ENCODE results near the gene EDC3. TPM values are rescaled to one million over a fixed set of nuclear protein-coding genes. Genes with fewer than 3 reads are reported as not detected.

Gene EDC3
- total and polyA plus RNA-seq, 8 donors: 27.9 to 43.6 (median 36.7) TPM

DNA sequence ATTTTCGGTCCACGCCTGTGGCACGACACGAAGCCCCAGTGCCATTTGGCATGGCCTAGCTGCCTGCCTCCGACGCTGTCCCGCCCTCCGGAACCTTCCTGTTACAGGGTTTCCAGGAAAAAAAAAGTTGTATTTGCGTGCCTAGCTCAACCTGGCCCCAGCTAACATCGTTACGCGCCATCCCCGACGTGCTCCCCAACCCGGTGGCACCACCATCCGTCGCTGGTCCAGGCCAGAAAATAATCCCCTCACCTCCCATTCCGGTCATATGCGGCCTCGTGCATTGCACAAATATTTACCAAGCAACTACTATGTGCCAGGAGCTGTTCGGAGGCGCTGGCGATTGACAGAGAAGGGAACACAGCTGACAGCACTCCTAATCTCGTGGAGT lies 30.9 kb upstream of the EDC3 start:
- DNase-seq: no peak
- Histone ChIP-seq H3K27me3 (peaks cover 15 to 45% of the 10 kb centered on the region in 2 donors), H3K4me1 (peaks cover 0 to 18% of the 10 kb centered on the region in 2 donors), H3K27ac (peak overlapping the region in 1 of 2 donors; percentile 65), H3K36me3 (no peaks in the 10 kb centered on the region), H3K9me3 (no peaks in the 10 kb centered on the region), H3K4me3 (peak overlapping the region; percentile 47 to 58)
- TF ChIP-seq, protein P1, sequence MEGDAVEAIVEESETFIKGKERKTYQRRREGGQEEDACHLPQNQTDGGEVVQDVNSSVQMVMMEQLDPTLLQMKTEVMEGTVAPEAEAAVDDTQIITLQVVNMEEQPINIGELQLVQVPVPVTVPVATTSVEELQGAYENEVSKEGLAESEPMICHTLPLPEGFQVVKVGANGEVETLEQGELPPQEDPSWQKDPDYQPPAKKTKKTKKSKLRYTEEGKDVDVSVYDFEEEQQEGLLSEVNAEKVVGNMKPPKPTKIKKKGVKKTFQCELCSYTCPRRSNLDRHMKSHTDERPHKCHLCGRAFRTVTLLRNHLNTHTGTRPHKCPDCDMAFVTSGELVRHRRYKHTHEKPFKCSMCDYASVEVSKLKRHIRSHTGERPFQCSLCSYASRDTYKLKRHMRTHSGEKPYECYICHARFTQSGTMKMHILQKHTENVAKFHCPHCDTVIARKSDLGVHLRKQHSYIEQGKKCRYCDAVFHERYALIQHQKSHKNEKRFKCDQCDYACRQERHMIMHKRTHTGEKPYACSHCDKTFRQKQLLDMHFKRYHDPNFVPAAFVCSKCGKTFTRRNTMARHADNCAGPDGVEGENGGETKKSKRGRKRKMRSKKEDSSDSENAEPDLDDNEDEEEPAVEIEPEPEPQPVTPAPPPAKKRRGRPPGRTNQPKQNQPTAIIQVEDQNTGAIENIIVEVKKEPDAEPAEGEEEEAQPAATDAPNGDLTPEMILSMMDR (IDR thresholded peaks at IDR 0.05): no peak
- intact Hi-C loops (cut with DNase I): no loop called here
- no peak for ATAC-seq

DNA sequence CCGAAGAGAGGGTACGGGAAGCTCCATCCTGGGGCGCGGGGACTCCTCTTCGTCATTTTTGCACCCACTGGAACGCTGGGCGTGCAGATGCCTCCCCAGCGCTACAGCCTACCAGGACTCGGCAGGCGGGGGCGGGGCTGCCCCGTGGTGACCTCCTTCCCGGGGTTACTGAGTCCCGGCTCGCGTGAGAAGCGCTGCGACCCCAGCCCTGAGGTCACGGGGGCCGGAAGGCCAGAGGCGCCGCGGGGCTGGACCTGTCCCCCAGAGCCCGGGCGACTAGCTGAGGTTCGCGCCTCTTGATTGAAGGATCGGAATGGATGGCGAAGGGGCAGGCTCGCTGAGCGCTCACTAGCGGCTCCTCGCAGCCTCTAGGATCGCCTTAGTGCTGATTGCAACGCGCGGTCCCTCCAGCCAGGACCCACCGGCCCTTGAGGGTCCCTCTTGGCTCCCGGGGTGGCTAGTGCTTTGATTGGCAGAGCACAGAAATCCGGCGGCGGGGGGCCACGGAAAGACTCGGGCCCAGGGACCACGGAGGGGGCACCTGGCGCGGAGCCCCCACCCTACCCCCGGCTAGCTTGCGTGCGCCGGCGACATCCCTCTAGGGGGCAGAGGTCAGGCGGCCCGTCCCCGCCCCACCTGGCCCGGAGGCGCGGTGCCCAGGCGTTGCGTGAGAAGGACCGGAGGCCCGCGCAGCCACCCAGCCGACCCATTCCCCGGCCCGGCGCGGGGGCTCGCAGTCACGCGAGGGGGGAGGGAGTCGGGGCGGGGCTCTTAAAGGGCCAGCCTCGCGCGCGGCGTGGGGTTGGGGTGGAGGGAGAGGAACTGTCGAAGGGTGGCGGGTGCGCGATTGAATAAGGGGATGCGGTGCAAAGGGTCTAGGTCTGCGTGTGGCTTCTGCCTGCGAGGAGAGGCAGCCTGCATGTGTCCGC lies 30.3 kb upstream of the EDC3 start:
- H3K27me3 ChIP-seq: peaks cover 15 to 45% of the 10 kb centered on the region in 2 donors
- peak overlapping the region; percentile 47 to 58 for H3K4me3 ChIP-seq
- DNase-seq (peak in 1 of 4 donors; percentile 87), ATAC-seq (peak; percentile 75)
- TF ChIP-seq, protein P1 (IDR thresholded peaks at IDR 0.05): no peak
- peaks cover 0 to 18% of the 10 kb centered on the region in 2 donors for H3K4me1 ChIP-seq
- intact Hi-C loops (cut with DNase I): no loop called here
- H3K36me3 ChIP-seq: no peaks in the 10 kb centered on the region
- no peaks in the 10 kb centered on the region for H3K9me3 ChIP-seq
- H3K27ac ChIP-seq: peak overlapping the region in 1 of 2 donors; percentile 65

DNA sequence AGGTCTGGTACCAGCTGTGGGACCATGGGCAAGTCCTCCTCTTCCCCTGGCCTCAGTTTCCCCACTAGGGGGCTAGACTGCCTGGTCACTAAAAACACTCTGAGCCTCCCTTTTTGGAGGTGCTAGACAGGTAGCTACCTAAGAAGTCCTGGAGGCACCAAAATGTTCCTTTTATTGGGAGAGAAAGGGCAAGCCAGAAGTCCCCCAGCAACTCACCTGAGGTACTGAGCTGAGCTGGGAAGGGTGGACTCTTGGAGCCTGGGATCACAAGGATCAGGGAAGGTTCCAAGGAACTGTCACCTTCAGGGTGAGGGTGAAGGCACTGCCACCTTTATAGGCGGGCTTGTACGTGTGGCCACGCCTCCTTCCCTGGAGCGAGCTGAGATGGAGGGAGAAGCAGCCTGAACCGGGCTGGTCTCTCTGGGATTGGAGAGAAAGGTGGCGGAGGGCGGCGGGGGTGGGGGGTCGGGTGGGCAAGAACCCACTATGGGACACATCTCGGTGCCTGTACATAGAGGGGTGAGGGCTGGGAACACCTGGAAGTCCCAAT lies 29.5 kb upstream of the EDC3 start, which contains the start of gene CYP1A1:
Gene CYP1A1 (minus strand): TSS at position 304 of the 550 bp plus-strand sequence. CDS start 2,431 bp downstream, outside the sequence.
- DNase-seq (peak in 1 of 4 donors; percentile 82), ATAC-seq (peak; percentile 86)
- H3K27ac ChIP-seq: peak within 1 kb of the TSS in 1 of 2 donors; percentile 65
- H3K4me3 ChIP-seq: peak within 1 kb of the TSS; percentile 47 to 58
- H3K36me3 ChIP-seq: no peaks in the 10 kb centered on the region
- H3K27me3 ChIP-seq: peaks cover 15 to 45% of the 10 kb centered on the region in 2 donors
- peaks cover 0 to 18% of the 10 kb centered on the region in 2 donors for H3K4me1 ChIP-seq
- intact Hi-C loops (cut with DNase I): no loop called here
- H3K9me3 ChIP-seq: no peaks in the 10 kb centered on the region
- TF ChIP-seq, protein P1 (IDR thresholded peaks at IDR 0.05): no peak

DNA sequence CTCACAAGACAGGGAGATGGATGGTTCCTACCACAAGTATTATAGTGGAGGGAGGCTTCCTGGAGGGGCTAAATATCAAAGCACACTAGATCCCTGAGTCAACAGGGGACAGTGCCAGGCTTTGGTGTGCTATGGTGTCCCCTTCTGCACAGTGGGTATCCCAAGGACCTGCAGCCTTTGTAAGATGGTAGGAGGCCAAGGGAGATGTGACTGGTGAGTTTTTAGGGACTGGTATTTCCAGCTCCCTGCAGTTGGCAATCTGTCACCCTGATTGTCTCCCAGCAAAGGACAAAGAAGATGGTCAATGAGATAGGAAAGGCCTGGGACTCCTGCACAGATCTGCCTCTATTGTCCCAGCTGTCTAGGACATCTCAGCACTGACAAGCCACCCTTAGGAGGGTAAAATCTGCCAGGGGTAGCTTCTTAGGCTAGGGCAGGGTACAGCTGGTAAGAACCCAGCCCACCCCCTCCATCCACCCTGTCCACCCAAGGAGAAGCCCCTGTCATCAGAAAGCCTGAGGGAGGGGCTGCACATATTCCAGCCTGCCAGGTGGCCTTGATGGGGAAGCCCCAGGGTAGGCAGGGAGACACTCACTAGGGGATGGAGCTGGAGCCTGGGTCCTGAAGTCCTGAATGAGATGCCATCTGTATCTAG lies 28.9 kb upstream of the EDC3 start:
- intact Hi-C loops (cut with DNase I): no loop called here
- peaks cover 0 to 18% of the 10 kb centered on the region in 2 donors for H3K4me1 ChIP-seq
- H3K9me3 ChIP-seq: no peaks in the 10 kb centered on the region
- H3K4me3 ChIP-seq: no peak overlapping the region
- H3K27me3 ChIP-seq: peaks cover 15 to 45% of the 10 kb centered on the region in 2 donors
- TF ChIP-seq, protein P1 (IDR thresholded peaks at IDR 0.05): no peak
- ATAC-seq: no peak
- H3K27ac ChIP-seq: no peak overlapping the region
- no peaks in the 10 kb centered on the region for H3K36me3 ChIP-seq
- no peak for DNase-seq

All from left lung (tissue), 10 donors.